Loucy (cell line): ENCODE results near the gene CHST5.

Source experiments
- H2AFZ ChIP-seq: fragments of 200-600 bp; sonication (generic); 2 replicates; pipeline ENCODE4 v1.6.0; 2016; ENCODE audit warnings: antibody characterized with exemption, mild to moderate bottlenecking, low read length, moderate library complexity
- H3F3A ChIP-seq: fragments of 200-600 bp; 2 replicates; pipeline ENCODE4 v1.6.0; 2016; ENCODE audit warnings: antibody characterized with exemption, low read depth, mild to moderate bottlenecking
- H3K27me3 ChIP-seq: fragments of 200-600 bp; sonication (generic); 2 replicates; pipeline ENCODE4 v1.6.1; 2014; ENCODE audit warnings: low read length, mild to moderate bottlenecking; ENCODE audit not compliant: insufficient read depth, poor library complexity, severe bottlenecking
- H3K36me3 ChIP-seq: fragments of 200-600 bp; sonication (generic); 2 replicates; pipeline ENCODE4 v1.6.1; 2016; ENCODE audit warnings: low read length; ENCODE audit not compliant: insufficient read depth
- H3K4me1 ChIP-seq: fragments of 200-600 bp; sonication (generic); 2 replicates; pipeline ENCODE4 v1.5.1; 2014; ENCODE audit warnings: low read length, mild to moderate bottlenecking; ENCODE audit not compliant: insufficient read depth, poor library complexity, severe bottlenecking
- H3K4me2 ChIP-seq: fragments of 200-600 bp; sonication (generic); 2 replicates; pipeline ENCODE4 v1.6.0; 2014; ENCODE audit warnings: antibody characterized with exemption, low read length, low read depth, mild to moderate bottlenecking; ENCODE audit not compliant: poor library complexity, severe bottlenecking
- H3K4me3 ChIP-seq: fragments of 200-600 bp; sonication (generic); 2 replicates; pipeline ENCODE4 v1.5.1; 2014; ENCODE audit warnings: low read length, mild to moderate bottlenecking, mixed read lengths; ENCODE audit not compliant: poor library complexity, severe bottlenecking
- H3K79me2 ChIP-seq: fragments of 200-600 bp; sonication (generic); 2 replicates; pipeline ENCODE4 v1.6.1; 2014; ENCODE audit warnings: low read length; ENCODE audit not compliant: insufficient read depth
- H3K9ac ChIP-seq: fragments of 200-600 bp; sonication (generic); 2 replicates; pipeline ENCODE4 v1.6.0; 2014; ENCODE audit warnings: mild to moderate bottlenecking, low read depth, low read length, moderate library complexity; ENCODE audit not compliant: poor library complexity, severe bottlenecking
- H3K9me2 ChIP-seq: fragments of 200-600 bp; sonication (generic); replicated peaks from 2 replicates; pipeline ENCODE4 v1.6.1; 2016; ENCODE audit warnings: low read depth, low read length, mixed read lengths
- H3K9me3 ChIP-seq: fragments of 200-600 bp; sonication (generic); 2 replicates; pipeline ENCODE4 v1.6.1; 2014; ENCODE audit warnings: mild to moderate bottlenecking, antibody characterized with exemption, low read length, low read depth; ENCODE audit not compliant: insufficient read depth
- H4K20me1 ChIP-seq: fragments of 200-600 bp; sonication (generic); 2 replicates; pipeline ENCODE4 v1.6.0; 2014; ENCODE audit warnings: antibody characterized with exemption, low read length, mild to moderate bottlenecking; ENCODE audit not compliant: insufficient read depth, poor library complexity, severe bottlenecking
- CTCF ChIP-seq: fragments of 200-600 bp; sonication (generic); conservative IDR thresholded peaks from 2 replicates; pipeline ENCODE4 v1.5.1; 2014; ENCODE audit warnings: mild to moderate bottlenecking, antibody characterized with exemption, low read length
- EZH2phosphoT487 ChIP-seq: fragments of 200-600 bp; IDR thresholded peaks from 2 replicates; pipeline ENCODE4 v1.6.1; 2018; ENCODE audit warnings: antibody characterized with exemption, mild to moderate bottlenecking, moderate library complexity, borderline replicate concordance

Gene CHST5

GRCh38 chr16:75575958-75576357 is 40.0 kb upstream of the CHST5 start:
- no peak overlapping the region for H2AFZ ChIP-seq
- H3K36me3 ChIP-seq: peaks cover 80% of the 10 kb centered on the region; the same call in 1 of the 2 replicates
- H3F3A ChIP-seq: no peaks in the 10 kb centered on the region
- no peaks in the 10 kb centered on the region for H3K27me3 ChIP-seq
- peaks cover 6% of the 10 kb centered on the region for H3K4me1 ChIP-seq
- H4K20me1 ChIP-seq: peaks cover 3% of the 10 kb centered on the region
- H3K9me2 ChIP-seq: no peaks in the 10 kb centered on the region
- no peak overlapping the region for H3K9ac ChIP-seq
- no peak overlapping the region for H3K4me3 ChIP-seq
- H3K4me2 ChIP-seq: no peak overlapping the region
- peaks cover 11% of the 10 kb centered on the region; the same call in 1 of the 2 replicates for H3K79me2 ChIP-seq
- H3K9me3 ChIP-seq: no peaks in the 10 kb centered on the region
- no peak for TF ChIP-seq EZH2phosphoT487
- TF ChIP-seq CTCF: no peak

GRCh38 chr16:75573955-75574354 is 38.0 kb upstream of the CHST5 start:
- Histone ChIP-seq H3K4me2 (peak overlapping the region; percentile 17), H4K20me1 (peaks cover 3% of the 10 kb centered on the region), H3F3A (no peaks in the 10 kb centered on the region), H3K36me3 (peaks cover 69% of the 10 kb centered on the region; the same call in 1 of the 2 replicates), H3K79me2 (peaks cover 21% of the 10 kb centered on the region; the same call in 1 of the 2 replicates), H3K9ac (no peak overlapping the region), H3K27me3 (no peaks in the 10 kb centered on the region), H3K4me3 (no peak overlapping the region), H2AFZ (no peak overlapping the region), H3K9me2 (no peaks in the 10 kb centered on the region), H3K9me3 (no peaks in the 10 kb centered on the region), H3K4me1 (peaks cover 16% of the 10 kb centered on the region)
- TF ChIP-seq EZH2phosphoT487: no peak
- TF ChIP-seq CTCF: no peak

DNA sequence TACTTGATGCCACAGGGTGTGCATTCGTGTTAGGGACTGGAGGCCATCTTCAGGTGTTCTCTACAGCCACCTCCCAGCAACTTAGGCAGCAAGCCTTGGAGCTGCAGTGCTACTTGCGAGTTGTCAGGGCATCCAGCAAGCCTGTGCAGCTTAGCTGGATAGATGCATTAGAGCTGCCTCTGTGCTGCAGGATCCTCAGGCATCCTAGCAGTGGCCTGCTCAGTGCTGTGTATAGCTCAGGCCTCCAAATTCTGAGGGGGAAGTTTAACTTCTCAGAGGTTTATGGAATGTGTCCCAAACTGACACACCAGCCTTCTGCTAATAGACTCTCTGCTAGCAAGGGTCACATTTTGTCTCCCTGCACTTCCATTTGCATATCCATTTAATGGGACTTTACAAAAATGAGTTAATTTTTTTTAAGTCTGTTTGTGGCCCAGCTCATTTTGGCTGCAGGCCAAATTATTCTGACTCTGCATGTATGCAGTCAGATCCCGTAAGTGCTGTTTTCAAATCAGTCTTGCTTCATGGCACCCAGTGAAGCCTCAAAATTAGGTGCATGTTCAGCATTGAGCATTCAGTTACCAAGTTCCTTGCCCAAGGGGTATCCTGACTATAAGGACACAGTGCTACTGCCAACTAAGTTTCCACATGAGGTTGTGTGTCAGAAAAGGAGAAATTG is 37.1 kb upstream of the CHST5 start:
- no peak overlapping the region for H2AFZ ChIP-seq
- H3K9me2 ChIP-seq: no peaks in the 10 kb centered on the region
- peaks cover 13% of the 10 kb centered on the region for H4K20me1 ChIP-seq
- H3K4me2 ChIP-seq: peak overlapping the region; percentile 17
- no peaks in the 10 kb centered on the region for H3K27me3 ChIP-seq
- H3K9me3 ChIP-seq: no peaks in the 10 kb centered on the region
- no peak for TF ChIP-seq EZH2phosphoT487
- H3K79me2 ChIP-seq: peaks cover 31% of the 10 kb centered on the region
- H3F3A ChIP-seq: no peaks in the 10 kb centered on the region
- peaks cover 60% of the 10 kb centered on the region; the same call in 1 of the 2 replicates for H3K36me3 ChIP-seq
- no peak overlapping the region for H3K4me3 ChIP-seq
- H3K4me1 ChIP-seq: peaks cover 25% of the 10 kb centered on the region
- H3K9ac ChIP-seq: no peak overlapping the region
